DLD1 (cell line): ENCODE measurements around the gene KRT74.

ENCODE experiments used
- in situ Hi-C: cut with HindIII; loops from 2 replicates; pipeline ENCODE4 v1.10.0; 2017; ENCODE audit warnings: low sequenced_read_pairs

KRT74 gene

DNA sequence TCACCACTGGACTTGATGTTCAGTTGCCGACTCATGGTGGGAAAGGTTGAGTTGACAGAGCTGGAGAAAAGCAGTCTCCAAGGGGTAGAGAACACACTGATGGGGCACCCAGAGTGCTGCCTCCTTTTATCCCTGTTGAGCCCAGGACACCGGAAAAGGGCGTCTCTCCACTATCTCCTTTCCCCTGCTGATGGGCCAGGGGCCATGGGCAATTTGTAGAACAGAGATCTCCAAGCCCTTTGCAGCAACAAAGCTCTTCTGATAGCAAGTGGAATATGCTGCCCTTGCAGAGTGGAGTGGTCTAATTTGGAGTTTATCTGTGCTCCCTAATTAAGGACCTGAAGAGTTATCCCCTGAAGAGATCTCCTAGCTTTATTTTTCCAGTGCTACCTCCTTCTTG is at the start of gene KRT74:
KRT74 (minus strand) TSS at position 101 of the 400 bp plus-strand sequence; CDS start at position 35, 66 bp downstream.
- in situ Hi-C loops: no loop called here

DNA sequence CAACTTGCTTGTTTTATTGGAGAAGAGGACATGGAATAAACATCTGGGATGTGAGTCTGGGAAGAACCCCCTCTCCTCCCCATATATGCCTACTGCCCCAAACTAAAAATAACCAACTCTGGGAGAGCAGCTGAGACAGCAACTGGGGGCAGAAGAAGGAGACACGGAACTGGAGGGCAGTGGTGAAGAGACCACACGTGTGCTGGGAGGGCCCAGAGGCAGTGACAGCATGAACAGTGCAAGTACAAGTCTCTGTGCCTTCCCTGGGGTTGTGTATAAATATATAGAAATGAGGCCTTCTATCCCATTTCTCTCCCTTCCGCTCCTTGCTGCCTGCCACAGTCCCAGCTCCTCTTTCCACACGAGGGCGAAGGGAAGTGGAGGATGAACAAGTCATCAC is 48.7 kb upstream of the KRT74 start:
- in situ Hi-C loops: no loop called here

GRCh38 chr12:52618866-52619265 is 45.2 kb upstream of the KRT74 start:
- in situ Hi-C loops: no loop called here

DNA sequence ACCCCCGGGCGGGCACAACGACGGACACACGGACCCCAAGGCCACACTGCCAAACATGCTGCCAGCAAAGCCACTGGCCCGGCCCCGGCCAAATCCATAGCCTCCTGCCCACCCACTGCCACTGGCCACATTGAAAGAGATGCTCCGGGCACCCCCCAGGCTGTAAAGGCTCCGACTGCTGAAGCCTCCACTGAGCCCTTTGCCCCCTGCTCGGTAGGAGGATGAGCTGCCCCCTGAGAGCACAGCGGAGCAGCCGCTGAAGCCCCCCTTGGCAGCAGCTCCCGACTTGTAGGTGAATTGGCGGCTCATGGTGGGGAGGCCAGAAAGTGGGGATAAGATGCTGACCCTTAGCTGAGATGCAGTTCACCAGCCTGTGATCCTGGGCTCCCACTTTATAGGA is 44.6 kb upstream of the KRT74 start, which contains the start of gene KRT73:
KRT73 (minus strand) TSS at position 344 of the 400 bp plus-strand sequence; CDS start at position 309, 35 bp downstream.
- in situ Hi-C loops: no loop called here

DNA sequence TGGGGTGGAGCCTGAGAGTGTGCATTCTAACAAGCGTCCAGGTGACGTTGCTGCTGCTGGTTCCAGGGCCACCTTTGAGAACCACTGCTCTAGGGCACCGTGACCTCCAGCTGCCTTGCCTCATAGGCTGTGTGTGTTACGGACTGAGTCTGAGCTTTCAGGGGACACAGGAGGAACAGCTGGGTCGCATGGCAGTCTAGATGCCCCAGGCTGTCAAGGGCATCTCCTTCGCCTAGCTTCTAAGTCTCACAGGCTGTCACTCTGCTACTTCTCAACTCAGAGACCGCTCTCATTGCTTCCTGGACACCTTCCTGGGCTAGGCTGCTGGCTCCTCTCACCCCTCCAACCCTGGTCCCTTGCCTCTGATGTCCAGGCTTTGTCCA is 43.8 kb upstream of the KRT74 start:
- in situ Hi-C loops: no loop called here

DNA sequence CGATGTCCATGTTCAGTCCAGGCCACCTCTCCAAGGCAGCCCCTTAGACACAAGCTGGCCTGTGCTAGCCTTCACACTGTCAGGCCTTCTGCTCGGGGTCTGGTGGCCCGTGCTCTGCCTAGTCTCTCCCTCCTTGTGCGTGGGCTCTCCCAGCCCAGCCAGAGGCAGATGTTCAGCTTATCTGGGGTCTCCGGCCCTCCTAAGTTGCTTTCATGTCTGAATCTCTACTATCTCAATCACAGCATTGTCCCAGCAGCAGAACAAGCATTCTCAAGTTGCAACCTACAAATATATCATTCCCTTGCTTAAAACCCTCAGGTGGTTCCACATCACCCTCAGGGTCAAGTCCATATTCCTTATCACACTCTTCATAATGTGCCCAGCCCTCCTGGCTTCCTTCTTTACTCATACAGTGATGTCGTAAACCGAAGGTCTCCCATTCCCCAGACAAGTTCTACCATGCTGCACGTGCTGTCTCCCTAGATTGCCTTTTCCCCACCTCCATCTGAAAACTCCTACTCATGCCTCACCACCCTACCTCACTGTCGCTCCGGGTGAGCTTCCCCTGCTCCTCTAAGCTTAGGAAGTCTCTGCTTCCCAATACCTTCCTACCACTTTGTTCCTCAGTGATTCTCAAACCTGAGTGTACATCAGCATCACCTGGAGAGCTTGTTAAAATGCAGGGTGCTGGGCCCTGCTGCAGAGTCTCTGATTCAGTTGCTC is 43.2 kb upstream of the KRT74 start:
- in situ Hi-C loops: no loop called here

DNA sequence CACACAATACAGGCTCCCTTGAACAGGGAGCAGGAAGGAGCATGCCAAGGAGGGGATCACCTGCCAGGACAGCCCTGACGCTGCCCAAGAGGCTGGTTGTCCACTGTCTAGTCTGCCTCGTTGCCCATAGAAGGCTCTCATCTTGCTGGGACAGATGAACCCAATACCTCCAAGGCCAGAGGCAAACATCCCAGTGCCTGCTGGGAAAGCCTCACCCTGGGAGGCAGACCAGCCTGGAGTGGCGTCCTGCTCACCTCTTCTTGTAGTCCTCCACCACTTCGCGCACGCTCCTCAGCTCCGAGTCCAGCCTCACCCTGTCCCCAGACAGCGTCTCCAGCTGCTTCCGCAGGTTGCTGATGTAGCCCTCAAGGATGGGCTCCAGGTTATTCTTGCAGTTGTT is 42.3 kb upstream of the KRT74 start:
- in situ Hi-C loops: no loop called here

DNA sequence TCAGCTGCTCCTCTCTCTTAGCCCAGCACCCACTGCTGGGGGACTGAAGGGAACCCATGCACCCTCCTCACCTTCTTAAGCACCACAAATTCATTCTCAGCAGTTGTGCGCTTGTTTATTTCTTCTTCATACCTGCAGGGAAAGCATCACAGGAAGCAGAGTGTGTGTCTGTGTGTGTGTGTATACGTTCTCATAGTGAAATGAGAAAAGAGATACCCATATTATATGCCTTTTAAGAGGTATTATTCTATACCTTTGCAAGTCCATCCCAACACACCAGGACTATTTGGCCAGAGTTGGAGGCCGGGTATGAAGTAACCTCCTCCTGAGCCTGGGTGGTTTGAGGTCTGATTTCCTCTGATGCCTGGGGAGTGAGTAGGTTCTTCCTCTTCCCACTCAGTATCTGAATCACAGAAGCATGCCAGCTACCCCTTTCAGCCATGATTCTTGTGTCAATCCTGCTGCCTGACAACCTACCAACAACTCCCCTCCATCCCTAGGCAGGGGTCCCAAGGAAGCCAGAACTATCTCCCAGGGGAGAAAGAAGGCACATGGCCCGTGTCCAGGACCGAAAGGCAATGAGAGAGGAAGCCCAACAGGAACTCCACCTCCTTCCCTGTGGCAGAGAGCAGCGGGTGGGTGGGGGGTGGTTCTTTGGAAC is 41.7 kb upstream of the KRT74 start:
- in situ Hi-C loops: no loop called here

DNA sequence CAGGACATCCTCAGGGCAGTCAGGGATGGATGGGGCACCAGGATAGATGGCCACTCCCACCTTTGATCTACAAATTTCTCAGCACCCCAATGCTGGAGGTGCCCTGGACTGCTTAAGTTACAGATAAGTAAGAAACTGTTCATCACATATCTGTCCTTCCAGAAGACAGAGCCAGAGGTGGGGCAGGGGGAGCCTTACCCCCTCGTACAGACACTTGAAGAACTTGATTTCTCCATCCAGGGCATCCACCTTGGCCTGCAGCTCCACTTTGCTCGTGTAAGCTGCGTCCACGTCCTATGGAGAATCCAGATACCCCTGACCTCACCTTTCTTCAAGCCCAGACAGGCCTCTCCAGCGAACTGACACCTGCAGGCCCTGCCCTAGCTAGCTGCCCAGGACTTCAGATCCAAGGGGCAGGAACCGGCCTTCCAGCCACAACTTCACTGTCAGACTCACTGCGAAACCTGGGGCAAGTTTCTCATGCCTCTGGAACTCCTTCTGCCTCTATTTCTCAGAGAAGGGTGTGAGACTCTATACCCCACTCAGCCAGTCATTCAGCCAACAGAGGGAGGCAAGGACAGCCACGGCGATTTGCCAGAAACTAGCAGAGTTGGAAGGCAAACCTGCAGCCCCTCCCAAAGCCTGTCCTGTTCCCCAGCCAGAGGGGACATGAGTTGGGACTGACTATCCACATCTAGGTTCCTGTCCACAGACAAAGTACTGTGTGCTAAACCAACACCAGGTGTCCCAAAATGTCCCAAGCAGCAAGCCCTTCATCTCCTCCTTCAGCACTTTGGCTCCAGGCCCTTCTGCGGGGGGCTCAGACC is 41.0 kb upstream of the KRT74 start:
- in situ Hi-C loops: no loop called here

GRCh38 chr12:52613384-52614030 is 39.9 kb upstream of the KRT74 start:
- in situ Hi-C loops: no loop called here

DNA sequence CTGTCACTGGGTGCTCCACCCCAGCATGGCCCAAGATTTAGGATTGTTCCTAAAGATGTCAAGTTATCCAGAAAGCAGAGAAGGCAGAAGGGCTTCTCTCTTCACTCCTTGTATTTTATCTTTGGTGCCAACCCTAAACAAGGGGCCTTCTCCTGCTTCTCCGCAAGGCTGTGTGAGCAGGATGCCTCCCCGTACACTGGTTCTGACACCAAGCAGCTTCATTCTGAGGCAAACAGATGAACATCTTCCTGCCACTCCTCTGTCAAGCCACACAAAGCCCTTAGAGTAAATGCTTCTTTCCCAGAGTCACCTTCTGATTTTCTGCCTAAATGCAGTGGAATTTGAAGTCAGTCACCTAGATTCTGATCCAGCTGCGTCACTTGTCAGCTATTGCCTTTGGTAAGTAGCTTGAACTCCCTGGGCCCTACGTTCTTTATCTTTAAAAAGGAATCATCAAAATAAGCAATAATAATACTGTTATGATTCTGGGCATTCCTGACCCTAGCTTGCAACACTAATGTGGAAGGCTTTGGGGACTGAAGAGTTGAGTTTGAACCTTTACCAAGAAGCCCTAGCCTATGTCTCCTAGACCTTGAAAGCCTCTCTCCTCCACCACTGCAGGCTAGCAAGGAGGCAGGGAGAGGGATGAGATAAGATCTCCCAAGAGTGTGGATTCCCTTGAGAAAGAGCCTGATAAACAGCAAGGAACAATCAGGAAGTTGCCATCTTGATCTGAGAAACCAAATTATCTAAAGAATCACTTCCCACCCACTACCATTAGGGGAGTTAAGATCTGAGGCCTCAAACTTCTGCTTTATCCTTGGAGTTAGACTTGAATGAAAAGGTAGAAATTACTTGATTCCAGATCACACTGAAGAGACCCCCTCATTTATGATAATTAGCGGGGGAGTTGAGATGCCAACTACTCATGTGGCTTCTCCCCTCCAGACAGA is 39.1 kb upstream of the KRT74 start:
- in situ Hi-C loops: no loop called here

- in situ Hi-C loops: no loop called here
Measured at GRCh38 chr12:52611080-52611468, 37.4 kb upstream of the KRT74 start.

DNA sequence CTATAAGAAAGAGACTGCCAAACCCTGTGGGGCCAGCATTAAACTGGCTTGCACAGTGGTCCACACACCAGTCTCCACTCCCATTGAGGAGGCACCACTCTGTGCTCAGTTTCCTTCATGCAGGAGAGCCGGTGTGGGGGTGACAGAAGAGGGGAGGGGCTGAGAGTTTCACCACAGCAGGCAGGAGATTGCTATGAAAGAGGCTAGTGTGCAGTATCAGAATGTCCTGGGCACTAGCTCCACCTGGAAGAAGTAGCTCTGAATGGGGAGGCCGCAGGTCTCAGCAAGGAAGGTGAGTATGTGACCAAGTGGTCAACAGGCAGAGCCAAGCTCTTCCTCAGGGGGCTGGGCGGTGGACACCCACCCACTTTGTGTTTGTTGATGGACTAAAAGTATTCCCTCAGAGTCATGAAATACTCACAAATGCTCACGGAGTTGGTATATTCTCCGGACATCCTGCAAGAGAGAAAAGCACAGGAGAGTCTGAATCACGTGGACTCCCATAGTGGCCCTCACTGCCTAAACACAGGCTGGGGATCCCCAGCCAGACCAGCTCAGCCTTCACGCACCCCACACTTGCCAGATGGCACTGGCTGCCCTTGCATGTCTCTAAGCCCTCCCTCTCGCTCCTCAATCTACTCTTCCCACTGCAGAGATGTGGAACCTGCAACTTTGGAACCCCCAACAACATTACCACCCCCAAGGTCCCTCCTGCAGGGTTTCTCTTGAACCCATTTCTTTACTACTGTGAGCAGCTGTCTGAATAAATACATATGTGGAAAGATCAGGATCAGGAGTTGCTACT is 35.4 kb upstream of the KRT74 start:
- in situ Hi-C loops: no loop called here

- in situ Hi-C loops: no loop called here
Measured at GRCh38 chr12:52608161-52608560, 34.5 kb upstream of the KRT74 start.

GRCh38 chr12:52607314-52607713 is 33.7 kb upstream of the KRT74 start:
- in situ Hi-C loops: no loop called here

GRCh38 chr12:52606581-52607218 is 33.1 kb upstream of the KRT74 start:
- in situ Hi-C loops: no loop called here

DNA sequence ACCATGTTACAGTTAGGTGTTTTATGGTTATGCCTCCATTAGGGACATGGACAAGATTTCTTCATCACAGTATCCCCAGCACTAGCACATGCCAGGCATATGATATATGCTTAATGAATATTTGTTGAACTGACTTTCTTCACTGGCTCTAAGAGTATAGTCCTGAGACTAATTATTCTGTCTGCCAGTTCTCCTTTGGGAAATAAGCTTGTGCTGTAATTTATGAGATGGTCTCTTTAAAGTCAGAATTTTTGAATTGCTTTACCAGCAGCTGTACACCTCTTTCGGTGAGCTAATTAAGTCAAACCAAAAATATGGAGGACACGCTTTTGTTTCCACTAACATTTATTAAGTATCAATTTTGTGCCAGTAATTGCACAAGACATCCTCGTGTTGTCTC is 32.5 kb upstream of the KRT74 start:
- in situ Hi-C loops: no loop called here

- in situ Hi-C loops: no loop called here
Measured at GRCh38 chr12:52605542-52605941, 31.9 kb upstream of the KRT74 start.

- in situ Hi-C loops: no loop called here
Measured at GRCh38 chr12:52604859-52605258, 31.2 kb upstream of the KRT74 start.
